ENCODE data around the gene MRPS18A.

GRCh38 chr6:43729537-43729936, 41.9 kb upstream of the MRPS18A start:
- TF ChIP-seq, protein P1, sequence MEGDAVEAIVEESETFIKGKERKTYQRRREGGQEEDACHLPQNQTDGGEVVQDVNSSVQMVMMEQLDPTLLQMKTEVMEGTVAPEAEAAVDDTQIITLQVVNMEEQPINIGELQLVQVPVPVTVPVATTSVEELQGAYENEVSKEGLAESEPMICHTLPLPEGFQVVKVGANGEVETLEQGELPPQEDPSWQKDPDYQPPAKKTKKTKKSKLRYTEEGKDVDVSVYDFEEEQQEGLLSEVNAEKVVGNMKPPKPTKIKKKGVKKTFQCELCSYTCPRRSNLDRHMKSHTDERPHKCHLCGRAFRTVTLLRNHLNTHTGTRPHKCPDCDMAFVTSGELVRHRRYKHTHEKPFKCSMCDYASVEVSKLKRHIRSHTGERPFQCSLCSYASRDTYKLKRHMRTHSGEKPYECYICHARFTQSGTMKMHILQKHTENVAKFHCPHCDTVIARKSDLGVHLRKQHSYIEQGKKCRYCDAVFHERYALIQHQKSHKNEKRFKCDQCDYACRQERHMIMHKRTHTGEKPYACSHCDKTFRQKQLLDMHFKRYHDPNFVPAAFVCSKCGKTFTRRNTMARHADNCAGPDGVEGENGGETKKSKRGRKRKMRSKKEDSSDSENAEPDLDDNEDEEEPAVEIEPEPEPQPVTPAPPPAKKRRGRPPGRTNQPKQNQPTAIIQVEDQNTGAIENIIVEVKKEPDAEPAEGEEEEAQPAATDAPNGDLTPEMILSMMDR (IDR thresholded peaks at IDR 0.05): no peak
- TF ChIP-seq POLR2A (IDR thresholded peaks at IDR 0.05): no peak
